CD4-positive, alpha-beta memory T cell (primary cell): Measurements from ENCODE around the gene CCNF. TPM values are rescaled to one million over a fixed set of nuclear protein-coding genes. Genes with fewer than 3 reads are reported as not detected.

Experiments used
- CTCF ChIA-PET: fragments of 350-600 bp; sonication (Branson Sonifier 250); formaldehyde crosslinking; loops from one replicate; lab custom pipeline; 2021; ENCODE audit warnings: inconsistent platforms; ENCODE audit not compliant: partially characterized antibody; lab: Charles Lee
- POLR2A ChIA-PET: fragments of 350-600 bp; sonication (Branson Sonifier 250); formaldehyde crosslinking; loops from one replicate; lab custom pipeline; 2021; ENCODE audit not compliant: partially characterized antibody; lab: Charles Lee
- DNase-seq, 5 donors: peaks; one replicate each; pipeline versions ENCODE4 v3.0.0 to v3.0.0-alpha.2; 2020 to 2022; ENCODE audit warnings: mixed read lengths in 1 of 5
- H3K27ac ChIP-seq: one replicate; pipeline ENCODE4 v1.7.0; 2013; ENCODE audit warnings: low read depth, low read length
- H3K27me3 ChIP-seq: 2 replicates; pipeline ENCODE4 v1.7.0; 2013; ENCODE audit warnings: mild to moderate bottlenecking, low read length, moderate library complexity; ENCODE audit not compliant: insufficient read depth
- H3K36me3 ChIP-seq: 2 replicates; pipeline ENCODE4 v1.7.0; 2013; ENCODE audit warnings: mild to moderate bottlenecking, low read length, moderate library complexity; ENCODE audit not compliant: insufficient read depth
- H3K4me1 ChIP-seq: 2 replicates; pipeline ENCODE4 v1.7.0; 2013; ENCODE audit warnings: mild to moderate bottlenecking, low read length, moderate library complexity; ENCODE audit not compliant: insufficient read depth
- H3K4me3 ChIP-seq, 2 donors: one replicate each; pipeline ENCODE4 v1.7.0; 2013; ENCODE audit warnings: low read length in 2 of 2, mild to moderate bottlenecking in 1 of 2
- H3K9me3 ChIP-seq, 2 donors: one replicate each; pipeline ENCODE4 v1.7.0; 2013; ENCODE audit warnings: low read length in 2 of 2, control low read depth in 1 of 2; ENCODE audit not compliant: control insufficient read depth in 1 of 2
- H3K27ac Mint-ChIP-seq, 7 donors: one replicate each; pipeline ENCODE4 v1.8.0; 2020 to 2021; ENCODE audit warnings: mixed read lengths in 7 of 7, mild to moderate bottlenecking in 6 of 7, inconsistent platforms in 3 of 7, moderate library complexity in 3 of 7
- H3K27me3 Mint-ChIP-seq, 2 donors: one replicate each; pipeline ENCODE4 v1.8.0; 2020 to 2021; ENCODE audit warnings: mixed read lengths in 2 of 2
- H3K36me3 Mint-ChIP-seq, 2 donors: one replicate each; pipeline ENCODE4 v1.8.0; 2020 to 2021; ENCODE audit warnings: mixed read lengths in 2 of 2, inconsistent platforms in 1 of 2, mild to moderate bottlenecking in 1 of 2
- H3K4me1 Mint-ChIP-seq, 4 donors: one replicate each; pipeline ENCODE4 v1.8.0; 2020 to 2021; ENCODE audit warnings: mixed read lengths in 4 of 4, mild to moderate bottlenecking in 1 of 4
- H3K4me3 Mint-ChIP-seq, 8 donors: one replicate each; pipeline ENCODE4 v1.8.0; 2020 to 2021; ENCODE audit warnings: mixed read lengths in 8 of 8, mild to moderate bottlenecking in 7 of 8, moderate library complexity in 6 of 8, inconsistent platforms in 3 of 8
- H3K9me3 Mint-ChIP-seq, 8 donors: one replicate each; pipeline ENCODE4 v1.8.0; 2020 to 2021; ENCODE audit warnings: mixed read lengths in 8 of 8, mild to moderate bottlenecking in 5 of 8, inconsistent platforms in 3 of 8, moderate library complexity in 1 of 8
- intact Hi-C: fragments of 100-400 bp; cut with micrococcal nuclease; formaldehyde crosslinking; loops from one replicate; pipeline ENCODE4 v1.15.1; 2023
- polyA plus RNA-seq, 2 donors: library from polyadenylated mRNA; unstranded; fragments of 300-500 nt; fragmentation: Illumina TruSeq; gene quantifications; one replicate each; pipeline ENCODE4 v1.2.3, GENCODE V29; 2021
- total RNA-seq, 2 experiments: library from RNA; stranded (reverse); gene quantifications; one replicate each; pipeline ENCODE4 v1.2.3, GENCODE V29; 2021

The CCNF gene
- total and polyA plus RNA-seq, 4 experiments from 2014 or later: 1.6 to 4.7 (median 4.0) TPM

- DNase-seq: no peak
- H3K27me3 ChIP-seq: no peaks in the 10 kb centered on the region
- ChIA-PET POLR2A (interaction anchor here (1.2 kb wide), 1 partner anchor 32 kb away, joined by 3 read pairs; the partner anchor contains the start of gene ATP6V0C), CTCF (interaction anchor here (1.1 kb wide), 1 partner anchor 12 kb away, joined by 3 read pairs; no protein-coding TSS in a partner anchor)
- Mint-ChIP-seq H3K4me1 (peaks cover 4 to 17% (median 7%) of the 10 kb centered on the region in 4 donors), H3K4me3 (no peak overlapping the region), H3K27me3 (no peaks in the 10 kb centered on the region), H3K9me3 (peaks cover 0 to 2% (median 0%) of the 10 kb centered on the region in 8 donors), H3K36me3 (no peaks in the 10 kb centered on the region), H3K27ac (peak overlapping the region in 1 of 7 donors; percentile 48)
- intact Hi-C loops: no loop called here
- no peak overlapping the region for H3K27ac ChIP-seq
- H3K36me3 ChIP-seq: no peaks in the 10 kb centered on the region
- H3K4me3 ChIP-seq: no peak overlapping the region
- peaks cover 3% of the 10 kb centered on the region for H3K4me1 ChIP-seq
- no peaks in the 10 kb centered on the region for H3K9me3 ChIP-seq
Measured at GRCh38 chr16:2481676-2482075, 52.4 kb downstream of the CCNF start.

GRCh38 chr16:2482249-2482648 is 53.0 kb downstream of the CCNF start:
- Mint-ChIP-seq H3K27ac (no peak overlapping the region), H3K36me3 (peaks cover 0 to 1% of the 10 kb centered on the region in 2 donors), H3K4me1 (peaks cover 7 to 18% (median 9%) of the 10 kb centered on the region in 4 donors), H3K4me3 (no peak overlapping the region), H3K9me3 (peaks cover 0 to 2% (median 0%) of the 10 kb centered on the region in 8 donors), H3K27me3 (no peaks in the 10 kb centered on the region)
- Histone ChIP-seq H3K27ac (no peak overlapping the region), H3K27me3 (no peaks in the 10 kb centered on the region), H3K36me3 (no peaks in the 10 kb centered on the region), H3K9me3 (no peaks in the 10 kb centered on the region), H3K4me1 (peaks cover 9% of the 10 kb centered on the region), H3K4me3 (no peak overlapping the region)
- ChIA-PET CTCF (no interaction called here), POLR2A (interaction anchor here (1.2 kb wide), 1 partner anchor 32 kb away, joined by 3 read pairs; the partner anchor contains the start of gene ATP6V0C)
- peak in 1 of 5 donors; percentile 27 for DNase-seq
- intact Hi-C loops: no loop called here

GRCh38 chr16:2482708-2483534 is 53.7 kb downstream of the CCNF start:
- H3K4me1 Mint-ChIP-seq: peaks cover 10 to 18% (median 14%) of the 10 kb centered on the region in 4 donors
- DNase-seq: no peak
- Histone ChIP-seq H3K9me3 (no peaks in the 10 kb centered on the region), H3K27ac (no peak overlapping the region), H3K4me3 (no peak overlapping the region), H3K27me3 (no peaks in the 10 kb centered on the region), H3K36me3 (no peaks in the 10 kb centered on the region), H3K4me1 (peaks cover 14% of the 10 kb centered on the region)
- ChIA-PET POLR2A (interaction anchor here (1.2 to 1.7 kb wide), 2 partner anchors 9 to 31 kb away, joined by 3 to 6 read pairs; partner anchors contain the start of genes ATP6V0C and TBC1D24), CTCF (no interaction called here)
- peaks cover 0 to 2% (median 0%) of the 10 kb centered on the region in 8 donors for H3K9me3 Mint-ChIP-seq
- H3K27ac Mint-ChIP-seq: peak overlapping the region in 3 of 7 donors; percentile 9 to 84 (median 60)
- intact Hi-C loops: no loop called here
- H3K4me3 Mint-ChIP-seq: no peak overlapping the region
- no peaks in the 10 kb centered on the region for H3K27me3 Mint-ChIP-seq
- peaks cover 0 to 1% of the 10 kb centered on the region in 2 donors for H3K36me3 Mint-ChIP-seq

- no peak overlapping the region for H3K4me3 ChIP-seq
- H3K27me3 ChIP-seq: no peaks in the 10 kb centered on the region
- no peaks in the 10 kb centered on the region for H3K9me3 ChIP-seq
- peaks cover 9 to 19% (median 13%) of the 10 kb centered on the region in 4 donors for H3K4me1 Mint-ChIP-seq
- peak overlapping the region in 2 of 7 donors; percentile 6 to 17 for H3K27ac Mint-ChIP-seq
- no peak overlapping the region for H3K27ac ChIP-seq
- peaks cover 14% of the 10 kb centered on the region for H3K4me1 ChIP-seq
- ChIA-PET POLR2A (interaction anchor here (1.7 kb wide), 1 partner anchor 10 kb away, joined by 6 read pairs; the partner anchor contains the start of gene TBC1D24), CTCF (interaction anchor here (0.8 to 1.1 kb wide), 2 partner anchors 10 to 289 kb away, joined by 3 to 4 read pairs; no protein-coding TSS in a partner anchor)
- intact Hi-C loops: no loop called here
- H3K4me3 Mint-ChIP-seq: peak overlapping the region in 1 of 8 donors; percentile 20
- no peak for DNase-seq
- H3K36me3 ChIP-seq: no peaks in the 10 kb centered on the region
- H3K9me3 Mint-ChIP-seq: peaks cover 0 to 2% (median 0%) of the 10 kb centered on the region in 8 donors
- H3K36me3 Mint-ChIP-seq: peaks cover 0 to 1% of the 10 kb centered on the region in 2 donors
- H3K27me3 Mint-ChIP-seq: no peaks in the 10 kb centered on the region
Measured at GRCh38 chr16:2483939-2484897, 55.0 kb downstream of the CCNF start.

- ChIA-PET POLR2A (no interaction called here), CTCF (interaction anchor here (0.7 to 1.6 kb wide), 4 partner anchors 9 to 290 kb away, joined by 3 to 5 read pairs (median 4); no protein-coding TSS in a partner anchor)
- no peak for DNase-seq
- Histone ChIP-seq H3K27me3 (no peaks in the 10 kb centered on the region), H3K4me3 (no peak overlapping the region), H3K27ac (no peak overlapping the region), H3K36me3 (no peaks in the 10 kb centered on the region), H3K9me3 (no peaks in the 10 kb centered on the region), H3K4me1 (peaks cover 14% of the 10 kb centered on the region)
- Mint-ChIP-seq H3K27ac (peak overlapping the region in 4 of 7 donors; percentile 25 to 46 (median 36)), H3K4me1 (peaks cover 9 to 19% (median 13%) of the 10 kb centered on the region in 4 donors), H3K36me3 (peaks cover 0 to 1% of the 10 kb centered on the region in 2 donors), H3K27me3 (no peaks in the 10 kb centered on the region), H3K9me3 (peaks cover 0 to 2% (median 0%) of the 10 kb centered on the region in 8 donors), H3K4me3 (no peak overlapping the region)
- intact Hi-C loops: no loop called here
Measured at GRCh38 chr16:2484898-2485508, 55.8 kb downstream of the CCNF start.

GRCh38 chr16:2485811-2486507 is 56.7 kb downstream of the CCNF start:
- Histone ChIP-seq H3K9me3 (no peaks in the 10 kb centered on the region), H3K36me3 (no peaks in the 10 kb centered on the region), H3K27ac (no peak overlapping the region), H3K27me3 (no peaks in the 10 kb centered on the region), H3K4me3 (no peak overlapping the region), H3K4me1 (peaks cover 14% of the 10 kb centered on the region)
- no peak overlapping the region for H3K4me3 Mint-ChIP-seq
- ChIA-PET CTCF (interaction anchor here (1.0 to 1.6 kb wide), 3 partner anchors 11 to 291 kb away, joined by 3 to 5 read pairs (median 5); partner anchors contain the start of gene CCNF), POLR2A (interaction anchor here (1.1 to 2.0 kb wide), 4 partner anchors 12 to 281 kb away, joined by 3 to 8 read pairs (median 6); partner anchors contain the start of genes CCNF, MLST8 and TBC1D24)
- H3K36me3 Mint-ChIP-seq: peaks cover 0 to 1% of the 10 kb centered on the region in 2 donors
- H3K27me3 Mint-ChIP-seq: no peaks in the 10 kb centered on the region
- no peak for DNase-seq
- H3K9me3 Mint-ChIP-seq: peaks cover 0 to 2% (median 0%) of the 10 kb centered on the region in 8 donors
- H3K4me1 Mint-ChIP-seq: peaks cover 9 to 19% (median 13%) of the 10 kb centered on the region in 4 donors
- intact Hi-C loops: no loop called here
- peak overlapping the region in 1 of 7 donors; percentile 95 for H3K27ac Mint-ChIP-seq
